ENCODE measurements around the gene SSC4D.

- TF ChIP-seq, protein P1, sequence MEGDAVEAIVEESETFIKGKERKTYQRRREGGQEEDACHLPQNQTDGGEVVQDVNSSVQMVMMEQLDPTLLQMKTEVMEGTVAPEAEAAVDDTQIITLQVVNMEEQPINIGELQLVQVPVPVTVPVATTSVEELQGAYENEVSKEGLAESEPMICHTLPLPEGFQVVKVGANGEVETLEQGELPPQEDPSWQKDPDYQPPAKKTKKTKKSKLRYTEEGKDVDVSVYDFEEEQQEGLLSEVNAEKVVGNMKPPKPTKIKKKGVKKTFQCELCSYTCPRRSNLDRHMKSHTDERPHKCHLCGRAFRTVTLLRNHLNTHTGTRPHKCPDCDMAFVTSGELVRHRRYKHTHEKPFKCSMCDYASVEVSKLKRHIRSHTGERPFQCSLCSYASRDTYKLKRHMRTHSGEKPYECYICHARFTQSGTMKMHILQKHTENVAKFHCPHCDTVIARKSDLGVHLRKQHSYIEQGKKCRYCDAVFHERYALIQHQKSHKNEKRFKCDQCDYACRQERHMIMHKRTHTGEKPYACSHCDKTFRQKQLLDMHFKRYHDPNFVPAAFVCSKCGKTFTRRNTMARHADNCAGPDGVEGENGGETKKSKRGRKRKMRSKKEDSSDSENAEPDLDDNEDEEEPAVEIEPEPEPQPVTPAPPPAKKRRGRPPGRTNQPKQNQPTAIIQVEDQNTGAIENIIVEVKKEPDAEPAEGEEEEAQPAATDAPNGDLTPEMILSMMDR (IDR thresholded peaks at IDR 0.05; ENCODE audit: low read depth, low read length), result no peak
- TF ChIP-seq, protein P2, sequence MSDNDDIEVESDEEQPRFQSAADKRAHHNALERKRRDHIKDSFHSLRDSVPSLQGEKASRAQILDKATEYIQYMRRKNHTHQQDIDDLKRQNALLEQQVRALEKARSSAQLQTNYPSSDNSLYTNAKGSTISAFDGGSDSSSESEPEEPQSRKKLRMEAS (IDR thresholded peaks at IDR 0.05; ENCODE audit: low read depth, low read length), result no peak
These were observed at the start of gene SSC4D for GRCh38 chr7:76409537-76409936.
